UCSD-AML1 (cell line): ENCODE results near the gene UBXN4.
"Not testable (repeated sequence)": the region's sequence is repeated elsewhere in the genome, so short reads cannot be mapped to it uniquely, and the experiment has no call there.

Experiments used
- DNase-seq: peaks from one replicate; lab custom pipeline; 2025; ENCODE audit not compliant: unreplicated experiment; lab: John Stamatoyannopoulos, UW

The UBXN4 gene

GRCh38 chr2:135803278-135803677 is 61.6 kb downstream of the UBXN4 start:
- DNase-seq: no peak

DNA sequence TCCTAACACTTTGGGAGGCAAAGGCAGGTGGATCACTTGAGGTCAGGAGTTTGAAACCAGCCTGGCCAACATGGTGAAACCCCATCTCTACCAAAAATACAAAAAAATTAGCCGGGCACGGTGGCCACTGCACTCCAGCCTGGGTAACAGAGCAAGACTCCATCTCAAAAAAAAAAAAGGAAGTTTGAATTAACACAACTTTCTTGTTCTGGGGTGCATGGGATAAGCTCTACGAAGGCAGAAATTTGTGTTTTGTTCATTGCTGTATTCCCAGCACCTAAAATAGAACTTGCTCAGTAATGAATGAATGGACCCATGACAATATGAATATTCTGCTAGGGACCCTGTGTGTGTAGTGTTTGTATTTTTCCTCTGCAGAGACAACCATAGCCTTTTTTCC is 66.2 kb downstream of the UBXN4 start:
- DNase-seq: not testable (repeated sequence)

DNA sequence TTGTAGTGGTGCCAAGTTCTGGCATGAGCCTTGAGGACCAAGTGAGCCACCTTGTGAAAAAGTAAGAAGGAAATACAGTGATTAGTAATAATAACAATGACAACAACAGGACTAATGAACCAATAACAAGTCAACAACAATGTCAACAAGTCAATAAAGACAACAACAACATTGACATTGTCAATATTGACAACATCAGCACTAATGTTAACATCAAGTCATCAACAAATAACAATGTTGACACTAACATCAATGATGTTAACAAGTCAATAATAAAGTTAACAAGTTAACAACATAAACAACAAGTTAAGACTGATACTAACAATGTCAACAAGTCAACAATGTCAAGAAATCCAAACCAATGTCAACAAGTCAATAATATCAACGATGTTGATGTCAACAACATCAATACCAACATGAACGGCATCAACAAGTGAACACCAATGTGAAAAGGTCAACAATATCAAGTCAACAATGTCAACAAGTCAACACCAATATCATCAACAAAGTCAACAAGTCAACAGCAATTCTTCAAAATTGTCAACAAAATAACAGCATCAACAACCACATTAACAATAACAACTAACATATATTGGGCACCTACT is 71.4 kb downstream of the UBXN4 start:
- DNase-seq: no peak

DNA sequence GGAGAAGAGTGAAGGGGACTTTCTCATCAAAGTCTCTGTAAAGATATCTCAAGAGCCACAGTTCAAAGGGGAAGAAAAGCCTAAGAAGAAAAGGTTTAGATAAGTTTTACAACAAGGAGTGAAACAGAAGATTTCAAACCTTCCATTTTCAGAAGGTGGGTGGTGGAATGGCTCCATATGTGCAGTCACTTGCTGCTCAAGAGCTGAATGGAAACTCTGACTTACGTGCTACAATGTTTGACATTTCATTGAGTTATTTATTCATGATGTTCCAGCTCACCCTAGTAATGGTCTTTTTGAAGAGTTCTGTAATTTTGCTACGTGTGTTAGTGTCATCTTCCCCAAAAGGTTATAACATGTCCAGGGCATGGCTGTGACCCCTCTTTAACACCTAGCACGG is 73.6 kb downstream of the UBXN4 start:
- DNase-seq: no peak

DNA sequence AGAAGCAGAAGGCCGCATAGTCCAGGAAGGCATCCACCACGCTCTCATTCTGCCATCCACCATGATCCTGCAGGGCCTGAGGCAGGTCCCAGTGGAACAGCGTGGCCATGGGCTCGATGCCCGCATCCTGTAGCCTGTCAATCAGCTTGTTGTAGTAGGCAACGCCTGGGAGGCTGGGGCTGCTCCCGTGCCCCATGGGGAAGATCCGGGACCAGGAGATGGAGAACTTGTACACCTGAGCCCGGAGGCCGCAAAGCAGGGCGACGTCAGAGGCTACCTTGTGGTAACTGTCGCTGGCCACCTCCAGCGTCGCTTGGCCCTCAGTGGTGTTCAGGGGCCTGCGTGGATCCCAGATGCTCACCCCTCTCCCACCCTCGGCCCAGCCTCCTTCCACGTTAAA is 75.8 kb downstream of the UBXN4 start:
- no peak for DNase-seq

- no peak for DNase-seq
Observed at GRCh38 chr2:135817951-135818350, 76.3 kb downstream of the UBXN4 start.

DNA sequence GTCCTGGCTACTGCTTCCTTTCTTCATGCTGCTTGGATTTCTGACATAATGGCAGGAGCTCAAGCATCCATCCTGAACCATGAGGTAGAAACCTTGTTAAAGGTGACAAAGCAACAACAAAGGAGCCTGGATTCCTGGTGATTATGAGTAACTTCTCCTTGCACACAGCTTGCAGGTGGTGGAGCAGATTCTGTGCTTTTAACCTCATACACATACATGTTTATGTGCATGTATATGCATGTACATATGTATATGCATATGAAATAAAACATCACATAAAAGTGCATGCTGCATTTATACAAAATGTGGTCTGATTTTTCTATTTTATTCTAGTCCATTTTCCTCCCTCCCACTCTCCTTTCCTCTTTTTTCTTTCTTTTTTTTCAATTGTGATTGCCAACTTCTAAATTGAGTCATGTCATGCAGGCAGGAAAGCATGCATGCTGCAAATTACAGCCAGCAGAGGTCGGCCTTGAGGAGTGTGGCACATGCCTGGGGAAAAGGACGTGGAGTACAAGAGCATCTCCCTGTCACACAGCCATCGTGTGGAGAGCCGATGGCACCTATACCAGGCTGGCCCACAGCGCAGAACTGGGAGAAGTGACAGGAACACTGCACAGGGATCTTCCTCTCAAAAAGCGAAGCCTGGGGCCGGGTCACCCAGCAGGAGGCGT is 77.4 kb downstream of the UBXN4 start:
- DNase-seq: peak; percentile 31

DNA sequence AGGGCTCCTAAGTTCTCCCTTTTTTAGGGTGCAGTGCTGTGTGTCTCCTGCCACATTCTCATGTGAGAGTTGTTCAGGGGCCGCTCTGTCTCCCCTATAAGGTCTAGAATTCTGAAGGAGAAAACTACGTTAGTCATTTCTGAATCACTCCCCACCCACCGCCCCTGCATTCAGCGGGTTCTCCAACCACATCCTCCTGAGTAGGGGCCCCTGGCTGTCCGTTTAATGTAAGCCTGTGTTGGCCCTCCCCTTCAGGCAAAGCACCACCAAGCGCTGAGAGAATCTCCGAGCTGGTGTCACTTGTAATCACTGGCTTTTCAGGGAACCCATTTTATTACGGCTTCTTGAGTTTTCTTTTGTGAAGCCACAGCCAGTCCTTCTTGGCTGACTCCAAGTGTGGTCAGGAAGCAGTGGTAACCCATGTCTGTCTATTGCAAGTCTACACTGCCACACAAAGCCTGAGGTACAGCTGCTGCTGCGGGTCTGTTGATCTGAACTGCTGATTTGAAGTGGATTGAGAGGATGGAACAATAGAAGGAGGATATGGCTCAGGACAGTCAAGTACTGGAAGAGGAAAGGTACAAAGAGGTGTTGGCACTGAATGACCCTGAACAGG is 78.5 kb downstream of the UBXN4 start:
- peak; percentile 47 for DNase-seq

DNA sequence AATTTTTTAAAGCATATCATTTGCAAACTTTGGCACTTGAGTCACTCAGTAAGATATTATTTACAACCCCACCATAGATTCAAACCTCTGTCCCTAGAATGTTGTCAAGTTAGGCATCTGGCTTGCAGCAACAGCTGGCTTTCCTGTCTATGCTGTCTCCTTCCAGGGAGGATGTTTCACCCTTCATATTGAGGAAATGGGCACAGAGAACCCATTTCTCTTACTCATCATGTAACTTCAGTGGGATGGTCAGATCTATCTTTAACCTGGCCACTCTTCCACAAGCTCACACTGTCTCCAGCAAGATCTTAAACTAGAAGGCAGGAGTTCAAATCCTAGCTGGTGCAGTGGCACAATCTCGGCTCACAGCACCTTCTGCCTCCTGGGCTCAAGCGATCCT is 79.5 kb downstream of the UBXN4 start:
- no peak for DNase-seq

DNA sequence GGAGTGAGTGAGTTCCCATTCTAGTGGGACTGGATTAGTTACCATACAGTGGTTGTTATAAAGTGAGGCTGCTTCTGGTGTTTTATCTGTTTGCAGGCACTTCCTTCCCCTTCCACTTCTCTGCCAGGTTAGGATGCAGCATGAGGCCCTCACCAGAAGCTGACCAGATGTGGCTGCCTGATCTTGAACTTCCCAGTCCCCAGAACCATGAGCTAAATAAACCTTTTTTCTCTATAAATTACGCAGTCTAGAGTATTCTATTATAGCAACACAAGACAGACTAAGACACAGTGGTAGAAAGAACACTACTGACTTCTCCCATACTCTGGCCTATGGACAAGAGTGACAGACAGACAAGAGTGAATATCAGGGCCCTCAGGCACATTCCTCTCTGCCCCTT is 81.2 kb downstream of the UBXN4 start:
- DNase-seq: no peak

DNA sequence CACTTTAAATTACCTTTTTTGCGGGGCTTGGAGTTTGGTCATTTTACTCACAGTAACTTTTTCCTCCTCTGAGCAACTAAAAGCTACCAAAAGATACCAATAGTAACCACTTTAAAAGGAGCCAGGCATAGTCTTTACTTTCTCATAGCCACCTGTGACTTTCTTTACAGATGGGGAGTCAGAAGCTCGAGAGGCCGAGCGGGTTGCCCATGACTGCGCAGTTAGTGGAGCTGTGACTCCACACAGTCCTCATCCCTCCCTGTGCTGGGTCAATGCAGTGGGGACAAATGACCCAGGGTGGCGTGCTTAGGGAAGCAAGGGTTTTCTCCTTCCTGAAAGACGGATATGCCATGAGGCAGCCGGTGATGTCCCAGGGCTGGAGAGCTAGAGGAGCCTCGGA is 83.5 kb downstream of the UBXN4 start:
- DNase-seq: no peak

- DNase-seq: no peak
Observed at GRCh38 chr2:135825550-135826176, 84.0 kb downstream of the UBXN4 start.

DNA sequence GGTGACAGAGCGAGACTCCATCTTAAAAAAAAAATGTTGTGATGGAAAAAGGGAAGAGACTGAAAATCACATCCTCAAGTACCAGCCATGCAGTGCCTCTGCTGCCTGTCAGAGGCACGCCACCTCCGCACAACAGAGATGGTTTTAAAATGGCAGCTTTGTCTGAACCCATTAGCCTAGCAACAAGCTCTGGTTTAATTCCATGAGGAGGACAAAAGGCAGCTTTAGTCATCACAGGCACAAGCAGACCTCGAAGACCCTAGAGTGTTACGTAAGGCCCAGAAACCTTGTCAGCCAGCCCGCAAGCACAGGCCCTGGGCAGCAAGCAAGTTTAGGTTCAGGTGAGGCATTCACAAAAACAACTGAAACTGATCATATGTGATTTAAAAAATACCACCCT is 84.9 kb downstream of the UBXN4 start:
- no peak for DNase-seq

GRCh38 chr2:135829378-135830135 is 87.9 kb downstream of the UBXN4 start:
- DNase-seq: no peak

GRCh38 chr2:135831180-135831812 is 89.6 kb downstream of the UBXN4 start:
- no peak for DNase-seq

GRCh38 chr2:135832891-135833290 is 91.2 kb downstream of the UBXN4 start:
- DNase-seq: no peak
